Ovary (tissue), 9 donors: ENCODE measurements around the gene LSM2. TPM values are rescaled to one million over a fixed set of nuclear protein-coding genes. Genes with fewer than 3 reads are reported as not detected.
"Not testable (repeated sequence)": the region's sequence is repeated elsewhere in the genome, so short reads cannot be mapped to it uniquely, and the experiment has no call there.

Experiments used
- DNase-seq, 5 donors: peaks; one replicate each; pipeline ENCODE4 v3.0.0-alpha.2; 2019 to 2020
- H3K27ac ChIP-seq, 2 donors: fragments of 200-600 bp; one replicate each; pipeline versions ENCODE4 v1.5.1 to v1.8.0; 2019 to 2022
- H3K27me3 ChIP-seq: fragments of 200-600 bp; one replicate; pipeline ENCODE4 v1.8.0; 2022
- H3K36me3 ChIP-seq: fragments of 200-600 bp; sonication (generic); one replicate; pipeline ENCODE4 v1.5.1; 2019
- H3K4me1 ChIP-seq: one replicate; pipeline ENCODE4 v1.8.1; 2013; ENCODE audit warnings: mild to moderate bottlenecking, moderate library complexity; ENCODE audit not compliant: insufficient read depth
- H3K4me3 ChIP-seq: fragments of 200-600 bp; sonication (generic); one replicate; pipeline ENCODE4 v1.5.1; 2017
- H3K9me3 ChIP-seq, 2 donors: fragments of 200-600 bp in 1 of 2; sonication (generic) in 1 of 2; one replicate each; pipeline versions ENCODE4 v1.5.1 to v1.8.1; 2013 to 2019; ENCODE audit warnings: mild to moderate bottlenecking in 1 of 2, moderate library complexity in 1 of 2
- CTCF ChIP-seq, 3 donors: fragments of 450-650 bp in 2 of 3; fragments of 200-600 bp in 1 of 3; IDR thresholded peaks; one replicate each; pipeline versions ENCODE4 v1.5.1 to v1.8.0; 2016 to 2022; ENCODE audit warnings: antibody characterized with exemption in 3 of 3, mild to moderate bottlenecking in 1 of 3
- EP300 ChIP-seq: sonication (generic); formaldehyde crosslinking; IDR thresholded peaks from one replicate; pipeline ENCODE4 v1.6.1; 2017; ENCODE audit warnings: antibody characterized with exemption
- POLR2A ChIP-seq: fragments of 450-650 bp; IDR thresholded peaks from one replicate; pipeline ENCODE4 v1.6.1; 2017; ENCODE audit warnings: antibody characterized with exemption, mild to moderate bottlenecking, moderate library complexity
- WGBS, 3 donors: extraction: QIAGEN DNeasy Blood & Tissue Kit in 1 of 3; methylation state at CpG; one replicate each; pipeline versions ENCODE4 v1.1.5 to v1.1.7; 2013 to 2017; 5-methylcytosine and 5-hydroxymethylcytosine counted together
- intact Hi-C, 4 donors: fragments of 100-400 bp; cut with DNase I; formaldehyde crosslinking; loops; one replicate each; pipeline versions ENCODE4 v1.11.0 to v1.15.1; 2022 to 2023
- polyA plus RNA-seq, 2 donors: library from polyadenylated mRNA; stranded (reverse); fragments of 200-250 nt in 1 of 2; fragments of 350-450 nt in 1 of 2; fragmentation: Illumina TruSeq in 1 of 2; extraction: RNeasy Lipid Tissue Mini Kit (QIAGEN cat#74804) in 1 of 2; gene quantifications; one replicate each; pipeline ENCODE4 v1.2.3, GENCODE V29; 2013 to 2014
- total RNA-seq, 7 donors: library from RNA; depleted of rRNA in 2 of 7; stranded (reverse); fragments of >200 nt in 2 of 7; fragmentation: NEBNext Ultra II Directional in 3 of 7; extraction: Animal tissue kit (Norgen Biotek cat#: 25700) in 3 of 7; gene quantifications; one replicate each; pipeline versions ENCODE4 v1.1.0 to v1.2.4, GENCODE V29; 2016 to 2023
- donor health status: DM: no; HTN: no; CAD: no; lungs with moderate emphysema.
- donor health status: DM: no; HTN: no; CAD: no.
- donor health status: Bipolar disorder and iron deficiency.
- donor health status: DM: yes; HTN: yes; CAD: no.
- donor health status: DM: no; HTN: no; CAD: no.
- donor health status: DM: yes; HTN: yes; CAD: no.

The LSM2 gene
- total and polyA plus RNA-seq, 9 donors = 35.9 to 90.7 (median 47.6) TPM

GRCh38 chr6:31829633-31830283 is 23.0 kb upstream of the LSM2 start:
- intact Hi-C loops = loop anchor here (2.0 to 10.0 kb wide), 9 partner anchors 32 to 285 kb away; partner anchors contain the start of genes CLIC1 (in 2 of the 4), DDAH2 (in 2 of the 4), LY6G5C (in 2 of the 4) and ATP6V1G2 (in 1 of the 4)
- peak in 4 of 5 donors; percentile 57 to 69 (median 64) for DNase-seq
- Histone ChIP-seq H3K4me3 (peak overlapping the region; percentile 64), H3K27ac (peak overlapping the region in 1 of 2 donors; percentile 74), H3K4me1 (peaks cover 10% of the 10 kb centered on the region), H3K36me3 (no peaks in the 10 kb centered on the region), H3K9me3 (no peaks in the 10 kb centered on the region), H3K27me3 (no peaks in the 10 kb centered on the region)
- WGBS, 3 donors = 0 to 2% (median 0%) methylated on average over 15 of the region's 15 CpGs
- no peak for TF ChIP-seq EP300
- TF ChIP-seq CTCF (IDR thresholded peaks at IDR 0.05) = peak in 2 of 3 donors; percentile 23 to 58
- TF ChIP-seq POLR2A = peak; percentile 18

GRCh38 chr6:31827286-31828079 is 20.7 kb upstream of the LSM2 start, which contains the start of gene HSPA1B:
Gene HSPA1B, plus strand, starts transcription at chr6:31827738. Its CDS starts 213 bp downstream, at chr6:31827951.
- peak within 1 kb of the TSS; percentile 96 to 98 for H3K27ac ChIP-seq
- peaks cover 10% of the 10 kb centered on the region for H3K4me1 ChIP-seq
- DNase-seq = peak; percentile 99 to 100 (median 100)
- WGBS, 3 donors = 0% methylated on average over 25 to 51 of the region's 56 CpGs
- intact Hi-C loops = loop anchor here in 1 of 4 donors (5.0 kb wide), 1 partner anchor 100 kb away; the partner anchor contains the start of gene DDAH2
- TF ChIP-seq EP300 (peak; percentile 96), POLR2A (peak; percentile 100), CTCF (IDR thresholded peaks at IDR 0.05) (peak in 1 of 3 donors; percentile 46)
- H3K27me3 ChIP-seq = no peaks in the 10 kb centered on the region
- no peaks in the 10 kb centered on the region for H3K36me3 ChIP-seq
- H3K9me3 ChIP-seq = no peaks in the 10 kb centered on the region
- H3K4me3 ChIP-seq = peak within 1 kb of the TSS; percentile 66

DNA sequence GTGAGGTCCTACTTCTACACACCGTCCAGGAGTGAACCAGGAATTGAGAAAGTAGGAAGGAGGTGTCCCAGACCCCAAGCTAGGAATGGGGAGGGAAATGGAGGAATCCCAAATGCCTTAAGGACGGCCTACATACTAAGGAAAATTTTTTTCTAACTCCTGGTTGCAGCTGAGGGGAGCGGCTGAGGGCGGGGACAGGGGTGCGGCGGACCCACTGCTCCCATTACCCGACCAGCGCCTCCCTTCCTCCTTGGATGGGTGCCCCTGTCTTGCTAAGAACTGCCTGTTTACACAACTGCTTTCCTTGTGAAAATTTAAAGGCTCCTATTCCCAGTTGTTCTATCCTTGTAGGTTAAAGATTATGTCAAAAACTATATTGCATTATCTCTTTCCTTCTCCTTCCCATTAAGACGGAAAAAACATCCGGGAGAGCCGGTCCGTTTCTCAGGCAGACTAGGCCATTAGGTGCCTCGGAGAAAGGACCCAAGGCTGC is 20.1 kb upstream of the LSM2 start:
- Histone ChIP-seq H3K27me3 (no peaks in the 10 kb centered on the region), H3K4me1 (peaks cover 10% of the 10 kb centered on the region), H3K9me3 (no peaks in the 10 kb centered on the region), H3K36me3 (no peaks in the 10 kb centered on the region), H3K27ac (peak overlapping the region; percentile 91 to 96), H3K4me3 (peak overlapping the region; percentile 28)
- peak; percentile 84 to 91 (median 89) for DNase-seq
- intact Hi-C loops = loop anchor here in 1 of 4 donors (5.0 kb wide), 1 partner anchor 100 kb away; the partner anchor contains the start of gene DDAH2
- TF ChIP-seq CTCF (IDR thresholded peaks at IDR 0.05) (no peak), POLR2A (peak; percentile 72), EP300 (no peak)
- WGBS, 3 donors = 0 to 1% (median 1%) methylated on average over 13 of the region's 13 CpGs

GRCh38 chr6:31825553-31825952 is 18.8 kb upstream of the LSM2 start:
- no peak for TF ChIP-seq EP300
- TF ChIP-seq CTCF (IDR thresholded peaks at IDR 0.05) = no peak
- no peak for TF ChIP-seq POLR2A
- Histone ChIP-seq H3K27me3 (no peaks in the 10 kb centered on the region), H3K27ac (peak overlapping the region; percentile 91 to 96), H3K9me3 (no peaks in the 10 kb centered on the region), H3K4me3 (no peak overlapping the region), H3K36me3 (no peaks in the 10 kb centered on the region), H3K4me1 (peaks cover 3% of the 10 kb centered on the region)
- intact Hi-C loops = loop anchor here in 1 of 4 donors (5.0 kb wide), 1 partner anchor 98 kb away; the partner anchor contains the start of gene DDAH2
- DNase-seq = no peak
- WGBS, 3 donors = 49 to 60% (median 52%) methylated on average over 4 of the region's 4 CpGs

- H3K27ac ChIP-seq = peak overlapping the region; percentile 18 to 98
- H3K4me3 ChIP-seq, intact Hi-C loops, H3K9me3 ChIP-seq, H3K4me1 ChIP-seq, H3K27me3 ChIP-seq, H3K36me3 ChIP-seq: not testable (repeated sequence)
- peak in 1 of 5 donors; percentile 14 for DNase-seq
- 91 to 93% (median 93%) methylated on average over 9 of the region's 9 CpGs for WGBS, 3 donors
These were observed 16.9 kb upstream of the LSM2 start for GRCh38 chr6:31823592-31824196.
